ENCODE data around the gene MRPL47.
"Not testable (repeated sequence)": the region's sequence is repeated elsewhere in the genome, so short reads cannot be mapped to it uniquely, and the experiment has no call there.

Gene MRPL47

DNA sequence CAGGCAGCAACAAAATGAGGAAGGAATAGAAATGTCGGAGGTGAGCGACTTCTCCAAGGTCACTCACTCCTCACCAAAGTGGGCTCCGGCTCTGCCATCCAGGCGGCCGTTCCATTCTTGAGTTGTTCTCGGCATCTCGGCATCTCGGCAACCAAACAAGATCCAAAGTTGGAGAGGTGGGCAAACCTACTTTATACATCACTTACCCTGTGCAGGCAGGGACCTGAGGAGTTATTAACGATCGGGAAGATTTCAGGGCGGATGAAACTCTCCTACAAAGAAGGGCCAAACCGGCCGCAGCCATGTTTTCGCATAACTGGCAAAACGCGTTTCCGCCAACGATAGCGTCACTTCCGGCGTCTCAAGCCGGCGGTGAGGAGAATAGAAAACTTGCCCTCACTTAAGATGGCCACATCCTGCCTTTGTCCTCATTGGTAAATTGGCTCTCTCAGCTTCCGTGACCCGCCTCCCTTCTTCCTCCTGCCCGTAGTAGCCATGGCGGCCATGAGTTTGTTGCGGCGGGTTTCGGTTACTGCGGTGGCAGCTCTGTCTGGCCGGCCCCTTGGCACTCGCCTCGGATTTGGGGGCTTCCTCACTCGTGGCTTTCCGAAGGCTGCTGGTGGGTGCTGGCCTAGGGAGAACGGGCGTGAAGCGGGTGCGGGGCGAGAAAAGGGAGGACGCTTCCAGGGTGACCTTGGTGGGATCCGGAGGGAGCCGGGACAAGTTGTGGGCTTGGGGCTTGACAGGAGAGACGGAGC lies at the start of gene MRPL47, which contains the start of gene NDUFB5:
MRPL47 (minus strand) TSS at position 318 of the 758 bp plus-strand sequence; CDS start at position 304, 14 bp downstream.
NDUFB5 (plus strand) TSS at position 474 of the 758 bp plus-strand sequence; CDS start at position 496, 22 bp downstream.
- peak; percentile 96 for DNase-seq (ENCODE audit: low read depth)

DNA sequence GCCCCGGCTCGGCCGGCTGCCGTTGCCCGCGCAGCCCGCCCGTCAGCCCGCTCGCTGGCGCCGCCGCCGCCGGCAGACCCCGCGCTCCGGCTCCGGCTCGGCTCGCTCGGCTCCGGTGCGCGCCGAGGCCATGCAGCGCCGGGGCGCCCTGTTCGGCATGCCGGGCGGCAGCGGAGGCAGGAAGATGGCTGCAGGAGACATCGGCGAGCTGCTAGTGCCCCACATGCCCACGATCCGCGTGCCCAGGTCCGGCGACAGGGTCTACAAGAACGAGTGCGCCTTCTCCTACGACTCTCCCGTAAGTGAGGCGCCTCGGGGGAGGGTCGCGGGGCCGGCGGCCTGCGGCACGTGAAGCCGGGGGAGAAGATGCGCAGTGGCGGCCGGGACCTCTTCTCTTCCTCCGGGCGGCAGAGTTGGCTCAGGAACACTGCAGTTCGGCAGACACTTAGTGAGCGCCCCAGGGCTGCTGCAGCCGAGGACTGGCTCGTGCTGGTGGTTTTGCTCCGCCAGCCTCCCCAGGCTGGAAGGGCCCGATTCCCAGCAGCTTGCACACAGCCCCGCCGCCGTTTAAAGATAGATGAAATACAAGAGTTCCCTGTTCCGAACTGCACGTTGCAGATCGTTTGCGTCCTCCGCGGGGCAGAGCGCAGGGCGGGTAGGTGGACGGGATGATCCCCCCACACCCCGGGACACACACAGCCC lies 48.8 kb upstream of the MRPL47 start:
- peak; percentile 78 for DNase-seq (ENCODE audit: low read depth)

DNA sequence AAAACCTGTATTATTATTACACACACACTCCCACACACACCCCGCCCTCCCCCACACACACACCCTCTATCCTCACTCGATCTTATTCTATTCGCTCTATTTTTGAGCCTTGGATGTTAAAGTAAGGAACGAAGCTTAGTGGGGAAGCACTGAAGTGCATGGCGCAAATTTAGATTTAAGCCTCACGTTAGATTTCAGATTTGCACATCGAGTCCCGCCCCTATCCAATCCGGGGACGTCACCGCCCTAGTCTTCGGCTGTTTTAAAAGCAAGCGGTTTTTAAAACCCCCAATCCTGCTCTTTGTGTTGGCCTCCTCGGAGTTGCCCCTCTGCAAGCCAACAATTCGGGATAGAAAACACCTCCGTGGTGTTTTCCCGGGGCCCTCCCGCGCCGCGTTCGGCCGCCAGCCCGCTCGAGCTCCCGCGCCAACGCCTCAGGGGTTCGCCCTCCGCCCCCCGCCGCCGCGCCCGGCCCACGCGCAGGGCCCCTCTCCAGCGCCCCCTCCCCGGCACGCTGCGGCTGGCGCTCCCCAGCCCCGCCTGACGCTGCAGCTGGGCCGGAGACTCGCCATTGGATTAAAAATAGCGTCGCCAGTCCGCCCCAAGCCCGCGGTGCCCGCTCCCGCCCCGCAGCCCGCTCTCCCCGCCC lies 48.1 kb upstream of the MRPL47 start, which contains the start of gene USP13:
USP13 (plus strand) TSS at position 594 of the 649 bp plus-strand sequence. CDS start 186 bp downstream, outside the sequence.
- DNase-seq (ENCODE audit: low read depth): peak; percentile 78

DNA sequence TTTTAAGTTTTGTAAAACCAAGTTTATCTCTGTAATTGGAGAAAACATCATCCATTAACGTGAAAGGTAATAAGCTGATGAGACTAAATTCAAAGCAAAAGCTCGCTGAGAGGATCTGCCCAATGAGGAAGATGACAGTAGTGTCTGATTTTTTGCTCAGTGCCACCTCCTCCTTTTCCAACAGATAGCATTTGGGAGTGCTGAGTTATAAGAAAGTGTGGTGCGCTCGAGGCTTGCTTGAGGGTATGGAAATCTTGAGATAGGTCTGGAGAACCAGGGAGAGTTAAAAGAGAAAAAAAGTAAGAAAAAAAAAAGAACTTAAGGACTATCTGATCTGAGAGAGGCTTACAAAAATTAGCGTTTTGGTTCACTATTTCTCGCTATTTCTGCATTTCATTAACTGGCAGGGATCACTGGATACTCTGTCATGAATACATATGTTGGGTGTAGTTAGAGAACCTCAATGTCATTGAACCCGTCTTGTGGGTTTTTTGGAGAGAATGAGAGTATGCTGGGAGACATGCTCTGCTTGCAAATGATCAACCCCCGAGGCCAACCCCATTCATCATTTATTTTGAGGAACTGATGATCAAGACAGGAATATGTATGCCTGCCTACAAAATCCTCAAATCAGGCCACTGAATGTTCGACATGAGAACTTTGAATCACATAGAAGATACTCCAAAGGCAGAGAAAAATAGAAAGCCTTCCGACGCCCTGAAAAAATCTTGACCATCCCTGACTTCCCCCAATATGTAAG lies 47.4 kb upstream of the MRPL47 start:
- DNase-seq (ENCODE audit: low read depth): no peak

DNA sequence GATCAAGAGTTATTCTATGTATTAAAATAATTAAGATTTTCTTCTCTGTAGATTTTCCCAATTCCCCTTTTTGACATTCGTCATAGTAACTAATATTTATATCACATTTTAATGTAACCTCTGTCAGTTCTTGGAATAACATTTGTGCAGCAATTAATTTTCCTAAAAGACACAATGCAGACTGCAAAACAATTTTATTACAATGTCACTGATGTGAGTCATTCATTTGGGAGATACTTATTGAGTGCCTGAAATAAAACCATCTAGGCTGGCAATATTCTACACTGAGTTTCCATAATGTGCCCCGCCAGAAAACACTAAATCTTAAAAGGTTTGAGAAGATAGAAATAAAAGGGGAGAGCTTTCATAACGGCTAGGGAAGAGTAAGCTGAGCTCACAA lies 41.7 kb upstream of the MRPL47 start:
- DNase-seq (ENCODE audit: low read depth): no peak

DNA sequence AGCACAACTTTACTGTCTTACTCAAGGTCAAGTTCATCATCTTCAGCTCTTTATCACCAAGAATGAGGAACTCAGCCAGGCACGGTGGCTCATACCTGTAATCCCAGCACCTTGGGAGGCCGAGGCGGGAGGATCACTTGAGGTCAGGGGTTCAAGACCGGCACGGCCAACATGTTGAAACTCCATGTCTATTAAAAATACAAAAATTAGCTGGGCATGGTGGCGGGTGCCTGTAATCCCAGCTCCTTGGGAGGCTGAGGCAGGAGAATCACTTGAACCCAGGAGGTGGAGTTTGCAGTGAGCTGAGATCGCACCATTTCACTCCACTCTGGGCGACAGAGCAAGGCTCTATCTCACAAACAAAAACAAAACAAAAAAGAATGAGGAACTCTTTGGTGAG lies 39.4 kb upstream of the MRPL47 start:
- DNase-seq (ENCODE audit: low read depth): not testable (repeated sequence)

DNA sequence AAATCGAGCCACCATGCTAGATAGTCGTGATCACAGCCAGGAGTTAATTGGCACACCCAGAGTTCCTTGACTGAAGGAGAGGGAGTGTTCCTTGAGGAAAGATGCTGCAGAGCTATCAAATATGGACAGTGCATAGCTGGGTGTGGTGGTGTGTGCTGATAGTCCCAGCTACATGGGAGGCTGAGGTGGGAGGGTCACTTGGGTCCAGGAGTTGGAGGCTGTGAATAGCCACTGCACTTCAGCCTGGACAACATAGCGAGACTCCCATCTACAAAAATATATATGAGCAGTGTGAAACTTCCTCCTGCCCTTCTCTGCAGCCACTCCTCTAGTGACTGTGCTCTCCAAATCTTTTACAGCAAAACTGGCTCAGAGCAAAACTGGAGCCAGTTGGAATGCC lies 38.4 kb upstream of the MRPL47 start:
- no peak for DNase-seq (ENCODE audit: low read depth)

DNA sequence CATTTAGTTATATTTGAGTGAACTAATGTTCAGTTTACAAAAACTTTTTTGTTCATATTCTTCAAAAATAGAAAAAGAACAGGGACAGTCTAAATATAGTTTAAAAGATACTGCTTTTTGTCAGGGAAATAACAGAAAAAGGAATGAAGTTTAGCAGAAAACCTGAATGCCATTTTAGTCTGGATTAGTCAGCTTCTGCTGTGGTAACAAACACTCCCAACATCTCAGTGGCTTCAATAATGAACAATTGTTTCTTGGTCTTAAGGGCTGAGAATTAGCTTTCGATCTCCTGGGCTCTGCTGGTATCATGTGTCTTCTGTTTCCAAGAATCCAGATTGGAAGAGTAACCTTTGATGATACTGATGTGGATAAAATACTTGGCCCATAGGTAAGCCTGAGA lies 36.0 kb upstream of the MRPL47 start:
- no peak for DNase-seq (ENCODE audit: low read depth)

DNA sequence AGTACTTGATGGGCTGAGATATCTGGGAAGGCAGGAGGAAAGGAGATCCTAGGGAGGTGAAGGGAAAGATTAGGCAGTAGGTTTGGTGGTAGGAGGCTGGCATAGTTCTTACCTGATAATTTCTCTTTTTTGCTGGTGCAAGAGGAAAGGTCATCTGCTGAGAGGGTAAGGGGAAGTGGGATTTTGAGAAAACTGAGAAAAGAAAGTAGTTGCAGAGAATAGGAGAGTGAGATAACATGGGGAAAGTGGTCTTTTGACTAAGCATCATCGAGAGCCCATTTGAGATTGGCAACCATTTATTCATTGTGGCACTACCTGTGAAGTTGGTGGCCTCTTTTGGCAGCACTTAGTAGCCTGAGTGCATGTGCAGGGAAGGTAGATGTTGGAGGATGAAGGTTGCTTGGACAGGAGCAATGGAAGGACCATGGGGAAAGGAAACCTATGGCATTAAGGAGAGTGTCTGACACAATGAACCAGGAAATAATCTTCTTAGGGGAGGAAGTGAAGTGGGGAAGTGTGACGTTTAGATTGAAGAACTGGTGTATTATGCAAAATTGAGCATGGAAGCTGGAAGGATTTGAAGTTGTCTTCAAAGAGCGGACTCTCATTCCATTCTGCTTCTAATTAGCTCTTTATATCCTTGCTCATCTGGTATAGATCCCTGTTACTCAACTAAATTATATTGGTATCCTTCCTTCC lies 26.5 kb upstream of the MRPL47 start:
- no peak for DNase-seq (ENCODE audit: low read depth)

DNA sequence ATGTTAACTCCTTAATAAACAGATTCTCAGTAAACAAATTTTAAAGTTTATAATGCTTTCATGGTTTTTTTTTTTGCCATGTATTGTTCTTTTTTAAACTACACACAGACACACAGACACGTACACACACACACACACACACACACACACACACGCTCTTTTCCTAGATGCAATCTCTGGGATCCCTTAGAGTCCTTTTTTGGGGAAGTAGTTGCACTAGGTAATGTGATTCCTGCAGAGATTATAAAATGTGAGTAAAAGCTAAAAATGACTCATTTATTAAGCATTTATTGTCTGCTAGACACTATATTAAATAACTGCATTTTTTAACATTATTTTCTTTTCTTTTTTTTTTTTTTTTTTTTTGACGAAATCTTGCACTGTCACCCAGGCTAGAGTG lies 20.0 kb upstream of the MRPL47 start:
- DNase-seq (ENCODE audit: low read depth): no peak

DNA sequence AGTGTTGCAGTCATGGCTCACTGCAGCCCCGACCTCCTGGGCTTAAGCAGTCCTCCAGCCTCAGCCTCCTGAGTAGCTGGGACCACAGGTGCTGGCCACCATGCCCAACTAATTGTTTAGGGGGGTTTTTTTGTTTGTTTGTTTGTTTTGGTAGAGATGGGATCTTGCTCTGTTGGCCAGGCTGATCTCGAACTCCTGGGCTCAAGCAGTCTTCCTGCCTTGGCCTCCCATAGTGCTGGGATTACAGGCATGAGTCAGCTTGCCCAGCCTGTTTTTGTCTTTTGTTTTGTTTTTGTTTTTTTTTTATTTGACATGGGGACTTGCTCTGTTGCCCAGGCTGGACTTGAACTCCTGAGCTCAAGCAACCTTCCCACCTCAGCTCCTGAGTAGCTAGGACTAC lies 17.6 kb upstream of the MRPL47 start:
- no peak for DNase-seq (ENCODE audit: low read depth)

DNA sequence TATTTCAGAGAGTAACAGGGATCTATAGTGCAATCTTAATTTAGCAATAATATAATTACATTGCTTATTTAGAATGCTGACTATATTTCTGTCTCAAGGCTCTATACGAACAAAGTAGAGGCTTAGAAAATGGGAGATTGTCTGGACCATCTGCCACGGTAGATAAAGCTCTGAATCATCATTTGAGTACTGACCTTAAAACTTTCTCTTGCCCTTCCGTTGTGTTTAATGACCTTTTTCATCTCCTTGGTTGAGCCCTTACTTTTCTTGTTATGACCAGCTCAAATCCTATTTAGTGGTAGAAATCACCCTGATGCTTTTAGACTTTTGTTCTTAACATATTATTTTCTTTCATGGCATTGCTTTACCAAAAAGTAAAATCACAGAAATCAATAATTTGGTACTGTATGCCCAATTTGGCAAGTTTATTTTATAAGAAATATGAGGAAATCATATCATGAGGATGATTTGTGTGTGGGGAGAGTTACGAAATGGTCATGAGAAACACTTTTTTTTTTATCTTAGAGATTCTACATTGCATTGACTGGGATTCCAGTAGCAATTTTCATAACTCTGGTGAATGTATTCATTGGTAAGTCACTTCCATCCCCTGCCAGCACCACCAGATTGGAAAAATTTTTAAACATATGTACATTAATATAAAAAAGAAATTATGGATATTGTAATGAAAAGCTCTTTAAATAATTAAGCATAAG lies 11.2 kb upstream of the MRPL47 start:
- peak; percentile 86 for DNase-seq (ENCODE audit: low read depth)

DNA sequence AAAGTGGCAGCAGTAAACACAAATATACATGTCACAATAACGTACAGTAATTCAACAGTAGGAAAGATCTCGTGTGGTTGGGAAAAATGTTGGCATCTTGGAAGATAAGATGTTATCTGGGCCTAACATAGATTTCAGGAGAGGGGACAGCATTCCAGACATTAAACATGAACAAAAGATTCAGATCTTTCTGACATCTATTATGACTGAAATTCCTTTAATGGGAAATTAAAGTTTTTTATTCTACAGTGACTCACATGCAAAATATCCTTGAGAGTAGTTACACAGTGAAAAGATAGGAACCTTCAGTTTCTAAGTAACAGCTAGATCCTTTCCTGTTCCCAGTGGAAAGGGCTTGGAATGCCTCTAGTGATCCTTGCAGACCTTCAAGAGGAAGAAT lies 9.4 kb upstream of the MRPL47 start:
- DNase-seq (ENCODE audit: low read depth): peak; percentile 71

DNA sequence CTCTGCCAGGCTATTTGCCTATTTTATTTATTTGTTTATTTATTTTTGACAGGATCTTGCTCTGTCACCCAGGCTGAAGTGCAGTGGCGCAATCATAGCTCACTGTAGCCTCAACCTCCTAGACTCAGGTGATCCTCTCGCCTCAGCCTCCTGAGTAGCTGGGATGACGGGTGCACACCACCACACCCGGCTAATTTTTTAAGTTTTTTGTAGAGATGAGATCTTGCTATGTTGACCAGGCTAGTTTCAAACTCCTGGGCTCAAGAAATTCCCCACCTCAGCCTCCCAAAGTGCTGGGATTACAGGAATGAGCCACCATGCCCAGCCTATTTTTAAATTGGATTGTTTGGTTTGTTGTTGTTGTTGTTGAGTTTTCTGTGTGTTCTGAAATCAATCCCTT lies 5.6 kb upstream of the MRPL47 start:
- no peak for DNase-seq (ENCODE audit: low read depth)

DNA sequence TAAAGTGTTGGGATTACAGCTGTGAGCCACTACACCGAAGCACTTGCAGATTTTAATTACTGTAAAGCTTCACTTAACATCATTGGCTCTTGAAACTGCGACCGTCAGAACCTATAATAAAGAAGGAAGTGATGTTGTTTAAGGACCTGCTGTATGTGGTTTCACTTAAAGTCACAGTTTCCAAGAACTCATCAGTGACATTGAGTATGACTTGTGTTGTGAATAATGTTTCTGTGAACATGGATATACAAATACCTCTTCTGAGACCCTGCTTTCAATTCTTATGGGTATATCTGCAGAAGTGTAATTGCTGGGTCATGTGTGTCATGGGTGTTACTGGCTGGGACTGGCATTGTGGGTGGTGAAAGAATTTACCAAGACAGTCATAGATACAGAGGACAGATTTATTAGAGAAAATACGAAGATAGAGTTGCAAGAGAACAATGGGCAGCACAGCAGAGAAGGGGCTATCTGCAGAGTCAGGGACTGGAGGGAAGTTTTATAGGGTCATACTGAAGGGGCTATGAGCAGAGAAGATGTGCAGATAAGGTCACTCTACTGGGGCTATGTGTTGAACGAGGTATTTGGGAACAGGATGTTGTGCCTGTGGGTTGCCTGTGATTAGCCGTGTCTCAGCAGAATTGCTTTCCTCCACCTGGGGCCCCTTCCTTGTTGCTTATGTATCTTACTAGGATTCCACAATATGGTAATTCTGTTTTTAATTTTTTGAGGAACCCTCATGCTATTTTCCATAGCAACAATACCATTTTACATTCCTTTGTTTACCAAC lies 4.7 kb upstream of the MRPL47 start:
- no peak for DNase-seq (ENCODE audit: low read depth)

DNA sequence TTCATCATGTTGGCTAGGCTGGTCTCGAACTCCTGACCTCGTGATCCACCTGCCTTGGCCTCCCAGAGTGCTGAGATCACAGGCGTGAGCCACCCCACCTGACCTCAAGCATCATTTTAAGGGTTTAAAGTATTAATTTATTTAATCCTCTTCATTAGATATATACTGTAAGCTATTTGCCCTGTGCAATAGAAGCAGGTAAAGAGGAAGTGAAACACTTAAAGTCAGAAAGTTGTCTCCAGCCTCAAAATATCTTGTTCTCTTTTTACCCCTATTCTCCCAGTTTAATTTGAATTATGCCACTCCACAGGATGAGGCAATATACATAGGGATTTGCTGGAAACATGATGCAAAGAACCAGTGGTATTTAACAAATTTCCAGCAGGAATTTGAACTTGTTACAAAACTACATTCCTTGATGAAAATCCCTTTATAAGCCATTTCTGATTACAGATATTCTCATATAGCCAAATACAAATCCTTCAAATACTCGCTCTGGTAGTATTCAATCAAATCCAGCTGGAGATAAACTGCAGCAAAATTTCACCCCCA lies 2.2 kb upstream of the MRPL47 start:
- peak; percentile 30 for DNase-seq (ENCODE audit: low read depth)

DNA sequence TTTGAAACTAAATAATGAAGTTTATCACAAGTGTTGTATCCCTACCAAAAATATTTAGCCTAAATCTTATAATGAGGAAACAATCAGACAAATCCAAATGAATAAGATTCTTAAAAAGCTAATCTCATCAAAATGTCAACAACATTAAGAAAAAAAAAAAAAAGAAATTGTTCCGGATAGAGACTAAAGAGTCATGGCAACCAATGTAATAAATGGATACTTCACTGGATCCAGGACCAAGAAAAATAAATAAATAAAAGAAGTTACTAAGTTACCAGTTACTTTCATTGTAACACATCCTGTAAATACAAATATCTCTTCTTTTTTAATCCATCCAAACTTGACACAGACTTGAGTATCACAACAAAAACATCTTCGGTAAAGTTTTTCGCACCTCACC lies 607 bp downstream of the MRPL47 start:
- no peak for DNase-seq (ENCODE audit: low read depth)

DNA sequence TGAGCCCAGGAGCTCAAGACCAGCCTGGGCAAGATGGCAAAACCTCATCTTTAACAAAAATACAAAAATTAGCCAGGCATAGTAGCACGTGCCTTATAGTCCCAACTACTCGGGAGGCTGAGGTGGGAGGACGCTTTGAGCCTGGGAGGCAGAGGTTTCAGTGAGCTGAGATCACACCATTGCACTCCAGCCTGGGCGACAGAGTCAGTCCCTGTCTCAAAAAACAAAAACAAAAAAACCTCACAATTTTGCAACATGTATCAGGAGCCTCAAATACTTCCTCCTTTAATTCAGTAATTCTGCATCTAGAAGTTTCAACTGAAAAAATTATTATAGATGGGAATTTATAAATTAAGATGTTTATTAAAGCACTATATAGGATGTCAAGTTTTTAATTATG lies 1.1 kb downstream of the MRPL47 start:
- no peak for DNase-seq (ENCODE audit: low read depth)

DNA sequence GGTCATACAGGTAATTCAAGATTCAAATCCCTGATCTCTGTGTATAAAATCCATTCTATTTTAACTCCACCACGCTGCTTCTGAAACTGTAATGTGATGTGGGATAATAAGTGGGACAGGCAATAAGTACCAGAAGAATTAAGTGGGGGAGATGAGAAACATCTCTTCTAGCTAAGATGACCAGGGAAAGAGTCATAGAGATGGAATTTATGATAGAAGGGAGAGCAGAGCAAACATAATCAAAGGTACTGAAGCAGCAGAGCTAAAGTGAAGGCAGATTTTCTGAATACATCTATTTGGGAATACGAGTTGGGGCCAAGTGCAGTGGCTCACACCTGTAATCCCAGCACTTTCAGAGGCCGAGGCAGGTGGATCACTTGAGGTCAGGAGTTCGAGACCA lies 4.9 kb downstream of the MRPL47 start:
- no peak for DNase-seq (ENCODE audit: low read depth)

DNA sequence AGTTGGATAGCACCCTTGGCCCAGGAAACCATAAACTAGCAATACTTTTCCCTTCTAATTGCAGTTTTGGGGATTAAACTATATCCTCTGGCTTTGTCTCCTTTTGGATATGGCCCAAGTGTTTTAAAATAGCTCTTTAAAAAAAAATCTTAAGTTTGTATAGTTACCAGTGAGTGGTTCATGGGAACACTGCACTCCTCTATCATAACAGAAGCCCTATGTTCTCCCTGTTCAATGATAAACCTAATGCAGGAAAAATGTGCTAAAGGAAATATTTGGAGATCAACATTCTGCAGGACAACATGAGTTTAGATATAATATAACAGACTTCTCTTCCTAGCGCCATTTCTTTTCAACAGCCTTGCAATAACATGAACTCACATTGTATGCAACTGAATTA lies 13.1 kb downstream of the MRPL47 start:
- DNase-seq (ENCODE audit: low read depth): no peak

All from amniotic epithelial cell (primary cell).